GM12892 (cell line): Measurements from ENCODE around the gene GSC.
"Not testable (repeated sequence)": the region's sequence is repeated elsewhere in the genome, so short reads cannot be mapped to it uniquely, and the experiment has no call there.

Experiments
- DNase-seq: peaks from one replicate; pipeline ENCODE4 v3.0.0; 2011; ENCODE audit not compliant: insufficient read length
- FAIRE-seq: peaks from 2 replicates; lab custom pipeline; 2011; peaks lifted over from hg19 to GRCh38; lab: Jason Lieb, UNC
- POLR2A ChIP-seq: IDR thresholded peaks from 2 replicates; pipeline ENCODE4 v1.6.1; 2011; ENCODE audit warnings: low read depth, low read length, control low read depth
- POLR2AphosphoS5 ChIP-seq: IDR thresholded peaks from 2 replicates; pipeline ENCODE4 v1.6.1; 2011; ENCODE audit warnings: low read depth, low read length, control low read depth
- TAF1 ChIP-seq: IDR thresholded peaks from 2 replicates; pipeline ENCODE4 v1.6.1; 2011; ENCODE audit warnings: low read depth, mild to moderate bottlenecking, control low read depth, low read length, borderline replicate concordance

GSC gene

DNA sequence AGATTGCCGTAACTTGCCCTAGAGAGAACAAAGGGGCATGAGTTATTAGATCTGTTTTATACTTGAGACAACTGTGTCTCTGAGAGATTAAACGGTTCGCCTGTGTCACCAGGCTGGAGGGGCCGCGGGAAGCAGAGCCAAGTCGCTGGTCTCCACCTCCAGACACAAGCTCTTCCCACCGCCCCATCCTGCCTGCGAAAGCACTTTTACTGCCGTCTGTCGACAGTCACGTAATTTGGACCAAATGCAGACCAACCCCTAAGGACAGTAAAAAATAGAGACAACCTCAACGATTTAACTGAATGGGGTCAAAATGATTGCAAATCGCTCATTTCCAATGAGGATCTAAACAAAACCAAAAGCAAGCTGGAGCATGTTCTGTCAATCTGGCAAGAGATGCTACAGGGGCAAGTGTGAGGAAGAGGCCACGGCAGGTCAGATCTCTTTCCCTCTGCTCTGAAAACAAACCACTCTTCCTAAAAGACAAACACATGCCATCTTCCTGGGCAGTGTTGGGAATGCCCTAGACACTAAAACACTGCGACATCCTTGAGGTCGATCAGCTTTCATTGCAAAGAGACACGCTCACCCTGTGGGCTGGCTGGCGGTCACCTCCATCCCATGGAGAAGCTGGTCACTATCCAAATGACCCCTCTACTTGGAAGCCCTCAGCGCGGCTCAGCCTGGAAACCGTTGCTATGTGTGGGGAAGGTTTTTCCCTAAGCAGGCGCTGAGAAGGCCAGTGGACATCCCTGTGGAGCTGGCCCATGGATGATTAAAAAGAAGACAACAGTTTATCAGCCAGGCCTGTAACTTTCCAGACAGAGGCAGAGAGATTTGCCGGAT lies 17.1 kb downstream of the GSC start:
- FAIRE-seq: no peak
- no peak for DNase-seq
- TF ChIP-seq TAF1: no peak
- no peak for TF ChIP-seq POLR2A
- no peak for TF ChIP-seq POLR2AphosphoS5

- TF ChIP-seq POLR2AphosphoS5 (no peak), TAF1 (no peak), POLR2A (no peak)
- DNase-seq (no peak), FAIRE-seq (no peak)
Measured at GRCh38 chr14:94751956-94752355, 18.0 kb downstream of the GSC start.

DNA sequence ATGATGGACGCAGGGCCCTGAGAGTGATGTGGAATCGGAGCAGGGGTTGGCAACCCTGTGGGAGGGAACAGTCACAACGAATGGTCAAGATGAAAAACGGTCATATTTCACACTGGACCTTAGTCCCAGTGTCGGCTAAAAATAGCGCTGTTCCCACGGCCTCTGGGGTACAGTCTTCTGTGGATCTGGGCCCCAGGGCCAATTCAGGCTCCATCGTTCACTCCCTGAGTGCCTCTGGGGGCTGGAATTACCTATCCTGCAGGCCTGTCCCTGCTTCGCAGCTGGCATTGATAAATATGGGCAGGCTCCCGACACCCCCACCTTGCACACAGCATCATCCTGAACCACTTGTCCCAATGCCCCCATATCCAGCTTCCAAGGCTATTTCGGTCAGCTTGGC lies 18.6 kb downstream of the GSC start:
- TF ChIP-seq POLR2A (no peak), TAF1 (no peak), POLR2AphosphoS5 (no peak)
- DNase-seq: no peak
- no peak for FAIRE-seq

- FAIRE-seq (no peak), DNase-seq (no peak)
- no peak for TF ChIP-seq TAF1
- TF ChIP-seq POLR2AphosphoS5: no peak
- TF ChIP-seq POLR2A: no peak
Measured at GRCh38 chr14:94750371-94750770, 19.5 kb downstream of the GSC start.

GRCh38 chr14:94748667-94749347 lies 21.1 kb downstream of the GSC start:
- FAIRE-seq (peak; percentile 27), DNase-seq (no peak)
- TF ChIP-seq TAF1: no peak
- TF ChIP-seq POLR2A: no peak
- no peak for TF ChIP-seq POLR2AphosphoS5

GRCh38 chr14:94747739-94748138 lies 22.2 kb downstream of the GSC start:
- DNase-seq (no peak), FAIRE-seq (no peak)
- no peak for TF ChIP-seq POLR2AphosphoS5
- TF ChIP-seq POLR2A: no peak
- no peak for TF ChIP-seq TAF1

DNA sequence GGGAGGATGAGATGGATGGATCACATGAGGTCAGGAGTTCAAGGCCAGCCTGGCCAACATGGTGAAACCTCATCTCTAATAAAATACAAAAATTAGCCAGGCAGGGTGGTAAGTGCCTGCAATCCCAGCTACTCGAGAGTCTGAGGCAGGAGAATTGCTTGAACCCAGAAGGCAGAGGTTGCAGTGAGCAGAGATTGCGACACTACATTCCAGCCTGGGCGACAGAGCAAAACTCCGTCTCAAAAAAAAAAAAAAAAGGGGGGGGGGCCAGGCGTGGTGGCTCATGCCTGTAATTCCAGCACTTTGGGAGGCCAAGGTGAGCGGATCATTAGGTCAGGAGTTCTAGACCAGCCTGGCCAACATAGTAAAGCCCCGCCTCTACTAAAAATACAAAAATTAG lies 22.8 kb downstream of the GSC start:
- not testable (repeated sequence) for DNase-seq, FAIRE-seq

- no peak for FAIRE-seq
- no peak for TF ChIP-seq POLR2A
- TF ChIP-seq TAF1: no peak
- no peak for TF ChIP-seq POLR2AphosphoS5
- DNase-seq: no peak
Measured at GRCh38 chr14:94746131-94746530, 23.8 kb downstream of the GSC start.

DNA sequence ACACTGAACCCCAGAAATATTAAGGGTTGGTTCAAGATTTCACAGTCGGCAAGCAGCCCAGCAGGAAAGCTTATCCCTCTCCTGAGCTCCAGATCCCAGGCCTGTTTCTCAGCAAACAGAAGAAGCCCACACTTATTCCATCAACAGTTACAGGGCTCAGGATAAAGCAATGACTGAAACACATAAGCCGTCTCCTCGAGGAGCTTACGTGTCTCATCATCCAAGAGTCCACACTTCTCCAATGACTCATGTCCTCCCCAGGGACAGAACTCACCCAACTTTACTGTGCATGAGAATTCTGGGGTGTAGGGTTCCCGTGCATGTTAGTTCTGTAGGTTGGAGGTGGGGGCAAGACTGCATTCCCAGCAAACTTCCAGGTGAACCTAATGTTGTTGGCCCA lies 31.2 kb downstream of the GSC start:
- TF ChIP-seq TAF1 (no peak), POLR2A (no peak), POLR2AphosphoS5 (no peak)
- no peak for FAIRE-seq
- no peak for DNase-seq

GRCh38 chr14:94738097-94738496 lies 31.8 kb downstream of the GSC start:
- FAIRE-seq (no peak), DNase-seq (no peak)
- TF ChIP-seq TAF1: no peak
- no peak for TF ChIP-seq POLR2AphosphoS5
- no peak for TF ChIP-seq POLR2A

DNA sequence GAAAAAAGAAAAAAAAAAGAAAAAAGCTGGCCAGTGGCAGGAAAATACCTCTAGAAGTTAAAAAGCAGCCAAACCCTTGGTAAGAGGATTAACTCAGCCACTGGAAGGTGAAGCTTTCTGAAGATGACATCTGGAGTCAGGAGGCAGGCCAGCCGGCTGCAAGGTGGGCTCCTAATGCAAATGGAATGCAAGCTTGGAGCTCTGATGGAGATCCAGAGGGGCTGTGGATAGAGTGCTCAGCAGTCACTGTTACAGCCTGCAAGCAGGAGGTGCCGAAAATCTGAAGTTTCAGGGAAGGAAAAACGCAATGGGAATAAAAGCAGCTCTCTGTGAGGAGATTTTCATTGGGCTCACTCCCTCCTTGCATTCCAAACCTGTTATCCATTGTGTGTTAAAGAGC lies 41.0 kb downstream of the GSC start:
- TF ChIP-seq POLR2A (no peak), POLR2AphosphoS5 (no peak), TAF1 (no peak)
- DNase-seq (no peak), FAIRE-seq (no peak)

GRCh38 chr14:94728440-94728839 lies 41.5 kb downstream of the GSC start:
- not testable (repeated sequence) for FAIRE-seq, DNase-seq

- FAIRE-seq: not testable (repeated sequence)
Measured at GRCh38 chr14:94726649-94727048, 43.3 kb downstream of the GSC start.

More at GRCh38 chr14:94726649-94727048, 43.3 kb downstream of the GSC start:
- not testable (repeated sequence) for DNase-seq
